Measurements from ENCODE around the gene NHLRC4. TPM values are rescaled to one million over a fixed set of nuclear protein-coding genes. Genes with fewer than 3 reads are reported as not detected.

NHLRC4 gene
- total RNA-seq, 5 donors from 2014 or later (not counting 1 experiment from before 2014, with no cell fraction given): 1.3 to 5.0 (median 3.6) TPM

DNA sequence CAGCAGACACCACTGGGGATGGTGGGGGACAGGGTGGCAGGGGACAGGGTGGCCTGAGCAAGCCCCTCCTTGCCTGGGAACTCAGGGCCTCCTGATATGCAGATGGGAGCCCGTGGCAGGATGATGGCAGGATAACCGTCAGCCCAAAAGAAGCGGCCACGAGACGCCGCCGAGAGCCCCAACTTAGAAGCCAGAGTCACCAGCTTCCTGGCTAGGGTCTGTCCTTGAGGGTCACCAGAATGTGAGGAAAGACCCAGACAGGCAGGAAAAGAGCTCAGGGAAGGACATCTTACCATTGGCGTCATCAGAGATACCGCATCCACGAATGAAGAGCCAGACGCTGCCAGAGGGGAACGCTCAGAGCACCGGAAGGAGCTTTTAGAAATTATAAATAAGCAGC is 42.5 kb downstream of the NHLRC4 start:
- H3K4me1 Mint-ChIP-seq: peaks cover 5 to 16% (median 8%) of the 10 kb centered on the region in 3 donors
- CTCF ChIA-PET: no interaction called here
- H3K4me3 Mint-ChIP-seq: no peak overlapping the region
- no peaks in the 10 kb centered on the region for H3K9me3 Mint-ChIP-seq
- Histone ChIP-seq H3K27me3 (replicated peaks in 1 of 2; ENCODE audit: control insufficient read depth in 2 of 2, extremely low read depth in 1 of 2, insufficient read depth in 2 of 2, low read length in 1 of 2) (no peaks in the 10 kb centered on the region), H3K36me3 (ENCODE audit: control insufficient read depth in 2 of 2, extremely low read depth in 1 of 2, insufficient read depth in 1 of 2, low read length in 1 of 2) (no peaks in the 10 kb centered on the region), H3K4me1 (ENCODE audit: control insufficient read depth in 1 of 2, extremely low read depth in 1 of 2, insufficient read depth in 2 of 2, low read length in 2 of 2) (peaks cover 0 to 6% of the 10 kb centered on the region in 2 experiments), H3K9me3 (no peaks in the 10 kb centered on the region), H3K4me3 (ENCODE audit: control insufficient read depth in 1 of 2, extremely low read depth in 1 of 2, low read length in 1 of 2) (no peak overlapping the region), H3K27ac (ENCODE audit: low read length) (no peak overlapping the region)
- H3K27ac Mint-ChIP-seq: no peak overlapping the region
- POLR2A ChIA-PET: no interaction called here
- peaks cover 12% of the 10 kb centered on the region for H3K36me3 Mint-ChIP-seq
- ATAC-seq (replicated peaks in 1 of 4) (no peak), DNase-seq (no peak)
- 96% methylated on average over 7 of the region's 13 CpGs for WGBS (ENCODE audit: insufficient coverage)
- H3K27me3 Mint-ChIP-seq: no peaks in the 10 kb centered on the region

DNA sequence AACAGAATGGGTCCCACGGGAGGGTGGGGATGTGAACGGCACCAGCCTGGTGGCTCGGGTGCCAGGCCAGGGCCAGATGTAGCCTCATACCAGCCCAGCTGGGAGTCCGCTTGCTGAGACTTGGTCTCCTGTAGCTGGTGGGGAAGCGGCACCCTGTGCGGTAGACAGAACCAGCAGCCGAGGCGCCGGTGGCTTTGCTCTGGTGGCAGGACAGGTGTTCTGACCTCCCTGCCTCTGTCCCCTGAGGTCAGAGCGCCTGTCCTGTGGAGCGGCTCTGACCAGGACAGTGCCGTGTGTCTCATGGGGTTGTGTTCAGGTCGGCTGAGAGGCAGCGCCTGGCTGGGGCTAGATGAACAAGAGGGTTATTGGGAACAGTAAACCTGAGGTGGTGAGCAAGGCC is 43.2 kb downstream of the NHLRC4 start:
- Histone ChIP-seq H3K4me1 (ENCODE audit: control insufficient read depth in 1 of 2, extremely low read depth in 1 of 2, insufficient read depth in 2 of 2, low read length in 2 of 2) (peaks cover 0 to 6% of the 10 kb centered on the region in 2 experiments), H3K27me3 (replicated peaks in 1 of 2; ENCODE audit: control insufficient read depth in 2 of 2, extremely low read depth in 1 of 2, insufficient read depth in 2 of 2, low read length in 1 of 2) (no peaks in the 10 kb centered on the region), H3K4me3 (ENCODE audit: control insufficient read depth in 1 of 2, extremely low read depth in 1 of 2, low read length in 1 of 2) (no peak overlapping the region), H3K36me3 (ENCODE audit: control insufficient read depth in 2 of 2, extremely low read depth in 1 of 2, insufficient read depth in 1 of 2, low read length in 1 of 2) (no peaks in the 10 kb centered on the region), H3K27ac (ENCODE audit: low read length) (no peak overlapping the region), H3K9me3 (no peaks in the 10 kb centered on the region)
- H3K4me1 Mint-ChIP-seq: peaks cover 5 to 16% (median 8%) of the 10 kb centered on the region in 3 donors
- H3K36me3 Mint-ChIP-seq: peaks cover 16% of the 10 kb centered on the region
- no peak for DNase-seq
- no peaks in the 10 kb centered on the region for H3K27me3 Mint-ChIP-seq
- H3K4me3 Mint-ChIP-seq: no peak overlapping the region
- 94% methylated on average over 14 of the region's 14 CpGs for WGBS (ENCODE audit: insufficient coverage)
- ATAC-seq (replicated peaks in 1 of 4): no peak
- peak overlapping the region in 1 of 2 donors; percentile 11 for H3K27ac Mint-ChIP-seq
- ChIA-PET CTCF (no interaction called here), POLR2A (no interaction called here)
- no peaks in the 10 kb centered on the region for H3K9me3 Mint-ChIP-seq

- Mint-ChIP-seq H3K27me3 (no peaks in the 10 kb centered on the region), H3K9me3 (no peaks in the 10 kb centered on the region), H3K4me1 (peaks cover 5 to 11% (median 8%) of the 10 kb centered on the region in 3 donors), H3K4me3 (no peak overlapping the region), H3K36me3 (peaks cover 9% of the 10 kb centered on the region), H3K27ac (peak overlapping the region in 1 of 2 donors; percentile 43)
- POLR2A ChIA-PET: no interaction called here
- no peak overlapping the region for H3K4me3 ChIP-seq (ENCODE audit: control insufficient read depth in 1 of 2, extremely low read depth in 1 of 2, low read length in 1 of 2)
- CTCF ChIA-PET: no interaction called here
- no peaks in the 10 kb centered on the region for H3K36me3 ChIP-seq (ENCODE audit: control insufficient read depth in 2 of 2, extremely low read depth in 1 of 2, insufficient read depth in 1 of 2, low read length in 1 of 2)
- DNase-seq (peak in 30 of 35 experiments; percentile 25 to 73 (median 41)), ATAC-seq (replicated peaks in 1 of 4) (peak; percentile 65 to 75 (median 69))
- no peaks in the 10 kb centered on the region for H3K27me3 ChIP-seq (replicated peaks in 1 of 2; ENCODE audit: control insufficient read depth in 2 of 2, extremely low read depth in 1 of 2, insufficient read depth in 2 of 2, low read length in 1 of 2)
- H3K27ac ChIP-seq (ENCODE audit: low read length): no peak overlapping the region
- peaks cover 0 to 6% of the 10 kb centered on the region in 2 experiments for H3K4me1 ChIP-seq (ENCODE audit: control insufficient read depth in 1 of 2, extremely low read depth in 1 of 2, insufficient read depth in 2 of 2, low read length in 2 of 2)
- 73% methylated on average over 25 of the region's 28 CpGs for WGBS (ENCODE audit: insufficient coverage)
- no peaks in the 10 kb centered on the region for H3K9me3 ChIP-seq
These were observed 43.9 kb downstream of the NHLRC4 start for GRCh38 chr16:610513-611381.

DNA sequence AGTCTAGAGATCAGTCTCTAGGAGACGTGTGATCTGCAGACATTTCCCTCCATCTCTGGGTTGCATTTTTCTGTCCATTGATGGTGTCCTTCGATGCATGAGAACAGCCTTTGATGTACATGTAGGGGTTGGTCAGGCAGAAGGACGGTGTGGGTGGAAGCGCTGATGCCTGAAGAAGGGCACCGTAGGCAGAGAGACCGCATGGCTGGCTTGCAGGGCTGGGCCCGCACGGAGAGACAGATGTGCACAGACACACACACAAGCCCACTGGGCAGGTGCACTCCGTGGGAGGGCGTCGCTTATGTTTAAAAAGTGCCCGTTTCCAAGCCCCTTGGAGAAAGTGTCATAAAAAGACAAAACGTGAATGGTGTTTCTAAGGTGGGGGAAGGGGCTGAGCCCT is 48.3 kb downstream of the NHLRC4 start:
- peaks cover 9% of the 10 kb centered on the region for H3K36me3 Mint-ChIP-seq
- Histone ChIP-seq H3K9me3 (no peaks in the 10 kb centered on the region), H3K27ac (ENCODE audit: low read length) (no peak overlapping the region), H3K4me3 (ENCODE audit: control insufficient read depth in 1 of 2, extremely low read depth in 1 of 2, low read length in 1 of 2) (no peak overlapping the region), H3K27me3 (replicated peaks in 1 of 2; ENCODE audit: control insufficient read depth in 2 of 2, extremely low read depth in 1 of 2, insufficient read depth in 2 of 2, low read length in 1 of 2) (no peaks in the 10 kb centered on the region), H3K4me1 (ENCODE audit: control insufficient read depth in 1 of 2, extremely low read depth in 1 of 2, insufficient read depth in 2 of 2, low read length in 2 of 2) (peaks cover 0 to 6% of the 10 kb centered on the region in 2 experiments), H3K36me3 (ENCODE audit: control insufficient read depth in 2 of 2, extremely low read depth in 1 of 2, insufficient read depth in 1 of 2, low read length in 1 of 2) (peaks cover 0 to 4% of the 10 kb centered on the region in 2 donors)
- H3K27ac Mint-ChIP-seq: no peak overlapping the region
- ATAC-seq (replicated peaks in 1 of 4) (no peak), DNase-seq (no peak)
- ChIA-PET CTCF (no interaction called here), POLR2A (no interaction called here)
- 90% methylated on average over 10 of the region's 13 CpGs for WGBS (ENCODE audit: insufficient coverage)
- no peaks in the 10 kb centered on the region for H3K9me3 Mint-ChIP-seq
- H3K27me3 Mint-ChIP-seq: no peaks in the 10 kb centered on the region
- H3K4me3 Mint-ChIP-seq: no peak overlapping the region
- H3K4me1 Mint-ChIP-seq: peaks cover 3 to 5% (median 5%) of the 10 kb centered on the region in 3 donors

GRCh38 chr16:616733-617586 is 50.2 kb downstream of the NHLRC4 start:
- H3K27ac ChIP-seq (ENCODE audit: low read length): no peak overlapping the region
- ATAC-seq (replicated peaks in 1 of 4) (no peak), DNase-seq (no peak)
- H3K4me1 ChIP-seq (ENCODE audit: control insufficient read depth in 1 of 2, extremely low read depth in 1 of 2, insufficient read depth in 2 of 2, low read length in 2 of 2): no peaks in the 10 kb centered on the region
- ChIA-PET CTCF (no interaction called here), POLR2A (no interaction called here)
- no peaks in the 10 kb centered on the region for H3K9me3 ChIP-seq
- H3K27ac Mint-ChIP-seq: no peak overlapping the region
- H3K27me3 Mint-ChIP-seq: no peaks in the 10 kb centered on the region
- H3K27me3 ChIP-seq (replicated peaks in 1 of 2; ENCODE audit: control insufficient read depth in 2 of 2, extremely low read depth in 1 of 2, insufficient read depth in 2 of 2, low read length in 1 of 2): no peaks in the 10 kb centered on the region
- 94% methylated on average over 31 of the region's 39 CpGs for WGBS (ENCODE audit: insufficient coverage)
- H3K4me1 Mint-ChIP-seq: no peaks in the 10 kb centered on the region
- H3K4me3 ChIP-seq (ENCODE audit: control insufficient read depth in 1 of 2, extremely low read depth in 1 of 2, low read length in 1 of 2): no peak overlapping the region
- no peak overlapping the region for H3K4me3 Mint-ChIP-seq
- H3K36me3 ChIP-seq (ENCODE audit: control insufficient read depth in 2 of 2, extremely low read depth in 1 of 2, insufficient read depth in 1 of 2, low read length in 1 of 2): peaks cover 4 to 5% of the 10 kb centered on the region in 2 donors
- no peaks in the 10 kb centered on the region for H3K9me3 Mint-ChIP-seq
- peaks cover 9% of the 10 kb centered on the region for H3K36me3 Mint-ChIP-seq

GRCh38 chr16:617855-618254 is 51.0 kb downstream of the NHLRC4 start:
- Histone ChIP-seq H3K9me3 (no peaks in the 10 kb centered on the region), H3K4me1 (ENCODE audit: control insufficient read depth in 1 of 2, extremely low read depth in 1 of 2, insufficient read depth in 2 of 2, low read length in 2 of 2) (no peaks in the 10 kb centered on the region), H3K27ac (ENCODE audit: low read length) (no peak overlapping the region), H3K27me3 (replicated peaks in 1 of 2; ENCODE audit: control insufficient read depth in 2 of 2, extremely low read depth in 1 of 2, insufficient read depth in 2 of 2, low read length in 1 of 2) (no peaks in the 10 kb centered on the region), H3K4me3 (ENCODE audit: control insufficient read depth in 1 of 2, extremely low read depth in 1 of 2, low read length in 1 of 2) (no peak overlapping the region), H3K36me3 (ENCODE audit: control insufficient read depth in 2 of 2, extremely low read depth in 1 of 2, insufficient read depth in 1 of 2, low read length in 1 of 2) (peaks cover 4 to 5% of the 10 kb centered on the region in 2 donors)
- 88% methylated on average over 10 of the region's 16 CpGs for WGBS (ENCODE audit: insufficient coverage)
- ChIA-PET POLR2A (no interaction called here), CTCF (no interaction called here)
- peaks cover 9% of the 10 kb centered on the region for H3K36me3 Mint-ChIP-seq
- ATAC-seq (replicated peaks in 1 of 4) (no peak), DNase-seq (no peak)
- no peak overlapping the region for H3K4me3 Mint-ChIP-seq
- H3K9me3 Mint-ChIP-seq: no peaks in the 10 kb centered on the region
- H3K4me1 Mint-ChIP-seq: no peaks in the 10 kb centered on the region
- no peaks in the 10 kb centered on the region for H3K27me3 Mint-ChIP-seq
- H3K27ac Mint-ChIP-seq: no peak overlapping the region
